ENCODE results near the gene CHD5. TPM values are rescaled to one million over a fixed set of nuclear protein-coding genes. Genes with fewer than 3 reads are reported as not detected.

CHD5 gene
- total RNA-seq, 4 donors from 2014 or later: 0.38 to 0.62 TPM; not detected in 2

DNA sequence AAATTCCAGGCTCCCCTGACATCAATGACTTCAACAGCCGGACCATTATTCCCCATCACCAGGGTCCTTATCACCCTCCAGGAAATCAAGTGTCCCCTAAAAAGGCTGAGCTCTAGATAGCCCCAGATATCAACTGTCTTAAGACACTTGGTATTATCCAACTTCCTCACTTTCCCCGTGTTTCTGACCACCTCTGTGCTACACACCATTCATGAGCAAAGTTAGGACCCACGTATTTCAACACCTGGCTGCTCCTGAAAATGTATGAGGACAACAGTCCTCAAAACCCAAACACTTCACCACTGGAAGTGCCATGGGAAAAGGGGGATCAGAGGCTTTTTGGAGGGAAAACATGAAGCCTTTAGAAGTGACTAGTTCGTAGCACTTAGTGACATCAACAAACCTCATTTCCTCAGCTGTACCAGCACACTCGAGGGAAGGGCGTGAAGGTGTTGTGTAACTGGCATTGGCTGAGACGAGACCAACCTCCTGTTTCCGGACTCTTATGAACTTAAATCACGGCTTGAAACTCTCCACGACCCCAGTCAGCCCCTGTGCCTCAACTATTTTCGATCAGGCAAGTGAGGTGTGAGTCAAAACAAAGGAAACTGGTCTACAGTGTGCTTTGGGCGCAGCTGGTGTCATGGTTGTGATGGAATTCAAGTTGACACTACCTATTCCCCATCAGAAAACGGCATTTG is 4.1 kb upstream of the CHD5 start:
- Histone ChIP-seq H3K4me1 (peaks cover 7 to 34% (median 21%) of the 10 kb centered on the region in 3 donors), H3K27ac (no peak overlapping the region), H3K9me3 (no peaks in the 10 kb centered on the region), H3K4me3 (no peak overlapping the region), H3K27me3 (peaks cover 0 to 31% (median under 1%) of the 10 kb centered on the region in 4 donors), H3K36me3 (peaks cover 5 to 43% (median 16%) of the 10 kb centered on the region in 3 donors)
- DNase-seq: no peak
- WGBS, 2 donors: 71 to 77% methylated on average over 12 to 13 of the region's 13 CpGs
- intact Hi-C loops (cut with DNase I): no loop called here
- TF ChIP-seq CTCF (IDR thresholded peaks at IDR 0.05): no peak
- TF ChIP-seq POLR2A (IDR thresholded peaks at IDR 0.05): no peak

- Histone ChIP-seq H3K9me3 (no peaks in the 10 kb centered on the region), H3K27ac (no peak overlapping the region), H3K27me3 (peaks cover 0 to 37% (median 5%) of the 10 kb centered on the region in 4 donors), H3K36me3 (peaks cover 4 to 37% (median 15%) of the 10 kb centered on the region in 3 donors), H3K4me1 (peaks cover 14 to 41% (median 27%) of the 10 kb centered on the region in 3 donors), H3K4me3 (no peak overlapping the region)
- DNase-seq: no peak
- intact Hi-C loops (cut with DNase I): no loop called here
- WGBS, 2 donors: 30 to 53% methylated on average over 6 of the region's 6 CpGs
- TF ChIP-seq CTCF (IDR thresholded peaks at IDR 0.05) (peak in 1 of 6 experiments; percentile 7), POLR2A (IDR thresholded peaks at IDR 0.05) (no peak)
These were observed 3.4 kb upstream of the CHD5 start for GRCh38 chr1:6183520-6183989.

- H3K36me3 ChIP-seq: peaks cover 0 to 16% (median 0%) of the 10 kb centered on the region in 3 donors
- no peak for TF ChIP-seq CTCF (IDR thresholded peaks at IDR 0.05)
- TF ChIP-seq POLR2A (IDR thresholded peaks at IDR 0.05): no peak
- intact Hi-C loops (cut with DNase I): no loop called here
- H3K9me3 ChIP-seq: no peaks in the 10 kb centered on the region
- DNase-seq: no peak
- H3K4me1 ChIP-seq: peaks cover 14 to 44% (median 31%) of the 10 kb centered on the region in 3 donors
- H3K27ac ChIP-seq: no peak overlapping the region
- WGBS, 2 donors: 2 to 6% methylated on average over 5 to 6 of the region's 10 CpGs
- H3K4me3 ChIP-seq: no peak overlapping the region
- peaks cover 3 to 59% (median 14%) of the 10 kb centered on the region in 4 donors for H3K27me3 ChIP-seq
These were observed 1.2 kb upstream of the CHD5 start for GRCh38 chr1:6181347-6181770.

DNA sequence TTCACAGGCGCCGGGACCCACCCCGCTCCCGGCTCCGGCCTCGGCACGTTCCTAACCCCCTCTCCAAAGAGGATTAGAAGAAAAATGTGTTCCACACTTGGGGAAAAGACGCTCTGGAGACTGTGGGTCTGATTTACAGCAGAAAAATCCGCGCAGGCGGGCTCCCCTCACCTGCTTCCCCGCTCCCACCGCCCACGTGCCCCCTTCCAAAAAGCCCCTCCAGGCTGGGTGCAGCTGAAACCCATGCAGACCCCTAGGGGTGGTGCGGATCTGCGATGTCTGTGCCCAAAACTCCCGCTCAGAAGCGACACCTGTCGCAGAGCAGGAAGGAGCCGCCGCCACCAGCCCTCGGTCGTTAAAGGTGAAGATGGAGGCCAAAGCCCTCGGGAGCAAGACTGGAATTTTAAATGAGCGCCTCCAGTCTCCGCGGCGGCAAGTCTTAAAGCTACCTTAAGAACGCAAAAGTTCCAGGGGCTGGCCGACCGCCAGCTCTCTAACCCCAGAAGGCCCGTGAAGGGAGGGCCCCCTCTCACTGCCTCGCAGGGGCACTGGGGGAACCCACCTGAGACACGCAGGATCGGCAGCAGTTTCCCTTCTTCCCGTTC is 688 bp upstream of the CHD5 start:
- Histone ChIP-seq H3K27ac (peak overlapping the region in 1 of 4 donors; percentile 9), H3K4me1 (peaks cover 14 to 42% (median 31%) of the 10 kb centered on the region in 3 donors), H3K27me3 (peaks cover 3 to 65% (median 14%) of the 10 kb centered on the region in 4 donors), H3K9me3 (no peaks in the 10 kb centered on the region), H3K36me3 (peaks cover 0 to 12% (median 0%) of the 10 kb centered on the region in 3 donors), H3K4me3 (peak overlapping the region in 2 of 4 donors; percentile 42 to 61)
- WGBS, 2 donors: 3 to 6% methylated on average over 15 to 16 of the region's 36 CpGs
- TF ChIP-seq POLR2A (IDR thresholded peaks at IDR 0.05) (no peak), CTCF (IDR thresholded peaks at IDR 0.05) (no peak)
- intact Hi-C loops (cut with DNase I): no loop called here
- DNase-seq: no peak

Measured in esophagus squamous epithelium (tissue), 5 donors.